GM12878 (cell line): ENCODE measurements around the gene PKLR. TPM values are rescaled to one million over a fixed set of nuclear protein-coding genes. Genes with fewer than 3 reads are reported as not detected.
A peak's percentile ranks its signal among the peaks of the same experiment; 100 is the strongest.

ENCODE experiments used
- ASH2L ChIP-seq: fragments of 300-600, 200-600 bp; sonication (generic); IDR thresholded peaks from 2 replicates; pipeline ENCODE4 v1.6.1; 2017; ENCODE audit warnings: low read depth, mild to moderate bottlenecking, borderline replicate concordance
- ATF2 ChIP-seq: IDR thresholded peaks from 2 replicates; pipeline ENCODE4 v1.6.1; 2012; ENCODE audit warnings: low read length, inconsistent platforms
- CHD1 ChIP-seq: IDR thresholded peaks from 2 replicates; pipeline ENCODE4 v1.6.1; 2012; ENCODE audit warnings: low read depth, low read length, improper control_type of control experiment
- CTCF ChIP-seq, 3 experiments: IDR thresholded peaks in 2 of 3; conservative IDR thresholded peaks in 1 of 3; 2 replicates each; pipeline ENCODE4 v1.5.1; 2011; ENCODE audit warnings: low read depth in 3 of 3, low read length in 3 of 3, mild to moderate bottlenecking in 3 of 3, control low read depth in 2 of 3, moderate library complexity in 2 of 3, inconsistent platforms in 1 of 3, mixed read lengths in 1 of 3; ENCODE audit not compliant: control insufficient read depth in 2 of 3, insufficient read depth in 1 of 3; ENCODE audit errors: extremely low read depth in 1 of 3
- EED ChIP-seq: sonication (generic); IDR thresholded peaks from 2 replicates; pipeline ENCODE4 v1.6.1; 2016; ENCODE audit warnings: antibody characterized with exemption, low read depth
- FOS ChIP-seq: IDR thresholded peaks from 3 replicates; pipeline ENCODE4 v1.6.1; 2011; ENCODE audit warnings: borderline replicate concordance; ENCODE audit not compliant: insufficient read length; ENCODE audit errors: extremely low read depth
- FOXK2 ChIP-seq: fragments of 450-650 bp; IDR thresholded peaks from 2 replicates; pipeline ENCODE4 v1.6.1; 2017; ENCODE audit warnings: mild to moderate bottlenecking, moderate library complexity
- HCFC1 ChIP-seq: fragments of 150-350 bp; IDR thresholded peaks from 2 replicates; pipeline ENCODE4 v1.6.1; 2014; ENCODE audit warnings: low read length
- HDGF ChIP-seq: fragments of 450-650 bp; IDR thresholded peaks from 2 replicates; pipeline ENCODE4 v1.6.1; 2016; ENCODE audit warnings: antibody characterized with exemption
- JUNB ChIP-seq: IDR thresholded peaks from 2 replicates; pipeline ENCODE4 v1.6.1; 2016; ENCODE audit warnings: antibody characterized with exemption, mild to moderate bottlenecking
- MEF2A ChIP-seq: IDR thresholded peaks from 2 replicates; pipeline ENCODE4 v1.6.1; 2011; ENCODE audit warnings: low read depth, mild to moderate bottlenecking, low read length, moderate library complexity; ENCODE audit not compliant: insufficient read depth
- NFXL1 ChIP-seq: fragments of 450-650 bp; IDR thresholded peaks from 2 replicates; pipeline ENCODE4 v1.6.1; 2017; ENCODE audit warnings: antibody characterized with exemption, mild to moderate bottlenecking, borderline replicate concordance
- NKRF ChIP-seq: fragments of 450-650 bp; conservative IDR thresholded peaks from 2 replicates; pipeline ENCODE4 v1.6.1; 2017; ENCODE audit warnings: mild to moderate bottlenecking, moderate library complexity
- NR2C2 ChIP-seq: IDR thresholded peaks from 2 replicates; pipeline ENCODE4 v1.6.1; 2011; ENCODE audit warnings: borderline replicate concordance, low read depth; ENCODE audit not compliant: control insufficient read depth, insufficient read length
- PAX8 ChIP-seq: fragments of 450-650 bp; IDR thresholded peaks from 2 replicates; pipeline ENCODE4 v1.6.1; 2017; ENCODE audit warnings: mild to moderate bottlenecking, moderate library complexity
- SIN3A ChIP-seq: IDR thresholded peaks from 2 replicates; pipeline ENCODE4 v1.6.1; 2012; ENCODE audit warnings: low read depth, low read length, improper control_type of control experiment
- SP1 ChIP-seq: IDR thresholded peaks from one replicate; pipeline ENCODE4 v1.6.1; 2011; ENCODE audit warnings: low read depth, low read length
- STAT3 ChIP-seq: IDR thresholded peaks from 2 replicates; pipeline ENCODE4 v1.6.1; 2011; ENCODE audit warnings: low read depth, low read length, improper control_type of control experiment
- TCF12 ChIP-seq: IDR thresholded peaks from 2 replicates; pipeline ENCODE4 v1.6.1; 2011; ENCODE audit warnings: low read depth, mild to moderate bottlenecking, low read length
- ZNF622 ChIP-seq: fragments of 450-650 bp; IDR thresholded peaks from 2 replicates; pipeline ENCODE4 v1.6.1; 2017; ENCODE audit warnings: mild to moderate bottlenecking, inconsistent platforms
- polyA plus RNA-seq, 11 experiments: library from polyadenylated mRNA; depleted of rRNA in 4 of 11; unstranded in 6 of 11; stranded (reverse) in 5 of 11; fragments of >200 nt; fragmentation: Nextera tagmentation in 4 of 11; fragmentation: Illumina TruSeq in 1 of 11; extraction: Ambion mirVana in 4 of 11; extraction: Trizol in 1 of 11; gene quantifications; 1 replicate in 1 of 11; 2 replicates in 10 of 11; pipeline versions ENCODE4 v1.2.1 to v1.2.3, GENCODE V29; 2011 to 2016; ENCODE audit warnings: inconsistent platforms in 2 of 11, missing spikeins in 2 of 11, low read depth in 1 of 11
- total RNA-seq, 4 experiments: library from RNA; depleted of rRNA in 3 of 4; stranded (reverse); fragments of >200 nt in 3 of 4; fragmentation: Illumina TruSeq in 1 of 4; extraction: Trizol in 1 of 4; gene quantifications; 2 replicates each; pipeline versions ENCODE4 v1.2.1 to v1.2.3, GENCODE V29; 2013 to 2021
- TF ChIP-seq, protein P1 (sequence below): fragments of 450-650 bp; IDR thresholded peaks from 2 replicates; pipeline ENCODE4 v1.6.1; 2014; ENCODE audit warnings: mild to moderate bottlenecking
- TF ChIP-seq, protein P2 (sequence below): fragments of 450-650 bp; IDR thresholded peaks from 2 replicates; pipeline ENCODE4 v1.6.1; 2016; ENCODE audit warnings: mild to moderate bottlenecking

Gene PKLR
- total and polyA plus RNA-seq, 10 of the 15 experiments (the other 5 are each of a cell fraction or from before 2014, with no cell fraction given), result 0.04 to 0.15 (median 0.08) TPM; not detected in 7

DNA sequence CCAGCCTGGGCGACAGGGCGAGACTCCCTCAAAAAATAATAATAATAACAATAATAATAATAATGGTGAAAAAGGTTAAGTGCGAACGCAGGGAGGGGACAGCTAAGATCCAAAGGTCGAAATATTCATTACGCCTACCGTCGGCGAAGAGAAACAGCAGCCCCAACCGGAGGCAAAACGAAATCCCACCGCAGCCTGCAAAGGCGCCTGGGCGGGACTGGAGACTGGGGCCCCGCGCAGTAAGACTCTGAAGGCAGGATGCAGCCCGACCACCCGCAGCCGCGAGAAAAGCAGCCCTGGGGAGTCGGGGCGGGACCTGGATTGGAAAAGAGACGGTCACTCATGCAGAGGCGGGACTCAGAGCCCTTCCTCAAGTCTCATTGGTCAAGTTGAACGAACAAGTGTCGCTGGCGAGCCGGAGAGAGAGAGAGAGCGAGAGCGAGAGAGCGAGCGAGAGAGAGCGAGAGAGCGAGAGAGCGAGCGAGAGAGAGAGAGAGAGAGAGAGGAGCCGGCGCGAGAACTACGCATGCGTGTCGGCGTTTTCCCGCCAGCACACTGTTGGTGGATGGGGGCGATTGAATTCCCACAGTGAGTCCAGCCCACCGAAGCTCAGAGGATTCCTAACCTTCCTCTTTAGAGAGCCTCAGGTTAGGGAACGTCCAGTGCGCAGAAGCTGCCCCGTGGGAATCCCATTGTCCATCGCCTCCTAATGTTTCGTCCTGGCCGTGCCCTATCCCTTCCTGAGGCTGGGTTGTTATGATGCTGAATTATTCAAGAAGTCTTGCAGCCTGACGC lies 56.7 kb downstream of the PKLR start (continued):
- TF ChIP-seq NKRF, result peak; percentile 62
- 0 out of 2 replicates have a peak, but pooled peaks have one; percentile 40 for TF ChIP-seq ASH2L
- TF ChIP-seq PAX8, result peak; percentile 91
- no peak for TF ChIP-seq NFXL1
- TF ChIP-seq, protein P1, sequence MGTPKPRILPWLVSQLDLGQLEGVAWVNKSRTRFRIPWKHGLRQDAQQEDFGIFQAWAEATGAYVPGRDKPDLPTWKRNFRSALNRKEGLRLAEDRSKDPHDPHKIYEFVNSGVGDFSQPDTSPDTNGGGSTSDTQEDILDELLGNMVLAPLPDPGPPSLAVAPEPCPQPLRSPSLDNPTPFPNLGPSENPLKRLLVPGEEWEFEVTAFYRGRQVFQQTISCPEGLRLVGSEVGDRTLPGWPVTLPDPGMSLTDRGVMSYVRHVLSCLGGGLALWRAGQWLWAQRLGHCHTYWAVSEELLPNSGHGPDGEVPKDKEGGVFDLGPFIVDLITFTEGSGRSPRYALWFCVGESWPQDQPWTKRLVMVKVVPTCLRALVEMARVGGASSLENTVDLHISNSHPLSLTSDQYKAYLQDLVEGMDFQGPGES, result peak; percentile 74
- TF ChIP-seq HCFC1, result peak; percentile 64
- TF ChIP-seq FOS, result peak; percentile 7
- TF ChIP-seq SP1, result peak; percentile 85
- peak; percentile 88 for TF ChIP-seq MEF2A
- peak; percentile 12 to 31 (median 17); a peak in 3 of 6 replicates for TF ChIP-seq CTCF (IDR thresholded peaks at IDR 0.05 in 2 of 3, conservative IDR thresholded peaks at IDR 0.05 in 1 of 3; ENCODE audit: control insufficient read depth in 2 of 3, extremely low read depth in 1 of 3, insufficient read depth in 1 of 3, low read depth in 3 of 3, low read length in 3 of 3)
- TF ChIP-seq FOXK2, result peak; percentile 86
- peak; percentile 46; the same call in 1 of the 2 replicates for TF ChIP-seq ZNF622
- TF ChIP-seq CHD1, result peak; percentile 79; the same call in 1 of the 2 replicates
- TF ChIP-seq HDGF, result peak; percentile 80
- no peak; the same call in 1 of the 2 replicates for TF ChIP-seq ATF2
- no peak for TF ChIP-seq NR2C2
- TF ChIP-seq, protein P2, sequence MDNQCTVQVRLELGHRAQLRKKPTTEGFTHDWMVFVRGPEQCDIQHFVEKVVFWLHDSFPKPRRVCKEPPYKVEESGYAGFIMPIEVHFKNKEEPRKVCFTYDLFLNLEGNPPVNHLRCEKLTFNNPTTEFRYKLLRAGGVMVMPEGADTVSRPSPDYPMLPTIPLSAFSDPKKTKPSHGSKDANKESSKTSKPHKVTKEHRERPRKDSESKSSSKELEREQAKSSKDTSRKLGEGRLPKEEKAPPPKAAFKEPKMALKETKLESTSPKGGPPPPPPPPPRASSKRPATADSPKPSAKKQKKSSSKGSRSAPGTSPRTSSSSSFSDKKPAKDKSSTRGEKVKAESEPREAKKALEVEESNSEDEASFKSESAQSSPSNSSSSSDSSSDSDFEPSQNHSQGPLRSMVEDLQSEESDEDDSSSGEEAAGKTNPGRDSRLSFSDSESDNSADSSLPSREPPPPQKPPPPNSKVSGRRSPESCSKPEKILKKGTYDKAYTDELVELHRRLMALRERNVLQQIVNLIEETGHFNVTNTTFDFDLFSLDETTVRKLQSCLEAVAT, result peak; percentile 96
- 0 out of 2 replicates have a peak, but pooled peaks have one; percentile 69 for TF ChIP-seq SIN3A
- TF ChIP-seq STAT3, result 0 out of 2 replicates have a peak, but pooled peaks have one; percentile 20
- TF ChIP-seq JUNB, result peak; percentile 30; the same call in 1 of the 2 replicates
- TF ChIP-seq TCF12, result peak; percentile 81
- peak; percentile 86 for TF ChIP-seq EED
